ENCODE data around the gene PHF20.

- no peak for TF ChIP-seq CTCF (optimal IDR thresholded peaks at IDR 0.05 in 1 of 3, IDR thresholded peaks at IDR 0.05 in 1 of 3, conservative IDR thresholded peaks at IDR 0.05 in 1 of 3; ENCODE audit: extremely low read depth in 1 of 3, insufficient read depth in 2 of 3, low read length in 3 of 3)
- TF ChIP-seq EZH2 (IDR thresholded peaks at IDR 0.05; ENCODE audit: low read length), result no peak
Measured at GRCh38 chr20:35730583-35731468, 41.0 kb upstream of the PHF20 start.
